EL (cell line): ENCODE results near the gene STARD4.

Source experiments
- DNase-seq: peaks from one replicate; pipeline ENCODE4 v3.0.0-alpha.2; 2016

Gene STARD4

DNA sequence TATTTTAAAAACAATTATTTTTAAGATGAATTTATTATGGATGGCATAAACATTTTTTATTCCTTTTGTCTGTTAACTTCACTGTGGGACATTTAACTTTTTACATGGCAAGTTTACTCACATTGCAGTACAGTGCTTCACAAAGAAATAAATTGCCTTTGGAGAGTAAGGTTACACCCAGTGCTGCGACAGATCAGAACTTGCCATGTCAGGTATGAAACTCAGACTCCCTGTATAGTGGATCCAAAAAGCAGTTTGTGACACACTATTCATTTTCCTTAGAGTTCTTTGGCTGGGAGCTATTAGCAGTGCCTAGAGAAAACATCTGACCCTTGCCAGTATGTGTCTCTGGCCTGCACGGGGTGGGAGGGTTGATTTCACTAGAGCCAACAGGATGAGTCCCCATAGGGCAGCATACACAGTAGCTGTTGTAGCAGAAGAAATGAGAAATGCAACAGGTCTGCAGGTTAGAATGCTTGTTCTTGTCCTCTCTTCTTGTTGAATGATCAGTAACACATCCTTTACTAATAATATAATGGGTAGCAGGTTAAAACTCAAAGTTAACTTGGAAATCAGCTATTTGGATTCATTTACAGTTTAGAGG, 42.9 kb downstream of the STARD4 start:
- DNase-seq: no peak

DNA sequence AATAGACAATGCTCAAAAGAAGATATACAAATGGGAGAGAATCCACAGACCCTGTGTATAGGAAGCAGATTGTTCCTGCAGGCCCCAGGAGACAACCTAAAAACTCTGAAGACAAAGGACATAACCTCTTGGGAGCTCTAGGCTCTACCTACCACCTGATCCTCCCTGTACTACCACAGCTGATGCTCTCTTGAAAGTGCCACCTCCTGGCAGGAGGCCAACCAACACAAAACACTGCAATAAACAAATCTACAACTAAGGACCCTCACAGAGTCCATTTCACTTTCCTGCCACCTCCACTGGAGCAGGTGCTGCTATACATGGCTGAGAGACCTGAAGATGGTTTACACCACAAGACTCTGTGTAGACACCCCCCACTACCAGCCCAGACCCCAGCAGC, 49.0 kb downstream of the STARD4 start:
- no peak for DNase-seq

DNA sequence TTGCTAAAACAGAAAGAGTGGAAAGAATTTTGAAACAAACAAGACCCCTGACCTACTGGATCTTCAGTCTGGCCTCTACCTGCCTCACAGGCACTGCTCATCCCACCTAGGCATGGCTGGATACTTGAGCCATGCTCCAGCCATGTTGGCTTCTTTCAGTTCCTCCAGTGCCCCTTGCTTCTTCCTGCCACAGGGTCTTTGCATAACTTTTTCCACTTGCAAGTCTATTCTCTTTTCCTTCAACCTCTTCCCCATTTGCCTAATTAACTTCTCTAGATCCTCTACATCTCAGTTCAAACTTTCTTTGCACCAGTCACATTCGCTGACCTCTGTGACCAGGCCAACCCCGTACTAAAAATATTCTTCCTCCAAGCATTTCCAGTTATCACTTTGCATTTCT, 50.4 kb downstream of the STARD4 start:
- DNase-seq: no peak

GRCh38 chr5:111461255-111461671, 51.1 kb downstream of the STARD4 start:
- peak; percentile 44 for DNase-seq

DNA sequence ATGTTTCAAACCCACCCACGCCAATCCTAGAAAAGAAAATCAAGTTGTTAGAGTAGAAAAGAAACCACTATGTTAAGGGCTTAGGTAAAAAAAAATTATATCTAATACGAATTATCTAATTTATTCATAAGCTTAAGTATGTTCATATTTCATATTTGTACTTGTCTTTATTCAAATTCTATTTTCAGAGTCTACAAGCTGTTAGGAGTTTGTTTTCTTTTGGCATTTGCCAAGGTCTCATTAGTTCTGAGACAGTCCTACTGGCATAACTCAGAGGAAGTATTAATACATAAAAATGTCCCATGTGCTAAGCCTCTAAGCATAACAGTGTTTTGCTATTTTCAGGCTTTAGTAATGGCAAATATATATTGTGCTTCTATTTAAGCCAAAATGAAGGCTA, 57.6 kb downstream of the STARD4 start:
- DNase-seq: no peak

GRCh38 chr5:111454198-111454622, 58.1 kb downstream of the STARD4 start:
- DNase-seq: peak; percentile 82

DNA sequence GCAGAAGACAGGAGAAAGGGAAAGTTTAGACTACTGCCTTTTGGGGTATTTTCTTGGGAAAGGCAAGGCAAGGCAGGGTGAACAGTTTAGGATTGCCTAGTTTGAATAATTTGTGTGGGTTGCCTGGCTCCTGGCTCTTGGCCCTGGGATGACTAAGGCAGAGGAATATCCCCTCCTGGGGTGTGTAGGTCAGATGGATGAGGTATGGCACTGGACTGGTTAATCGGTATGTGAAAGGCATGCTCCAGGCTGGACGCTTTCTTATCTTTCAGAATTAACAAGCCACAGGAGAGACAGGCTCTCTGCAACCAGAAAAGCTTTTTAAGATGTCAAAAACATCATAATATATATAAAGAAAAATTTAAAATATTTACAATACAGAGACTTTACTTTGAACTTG, 58.6 kb downstream of the STARD4 start:
- peak; percentile 85 for DNase-seq

GRCh38 chr5:111453295-111453694, 59.0 kb downstream of the STARD4 start:
- DNase-seq: peak; percentile 60

GRCh38 chr5:111447822-111448221, 64.5 kb downstream of the STARD4 start:
- no peak for DNase-seq

DNA sequence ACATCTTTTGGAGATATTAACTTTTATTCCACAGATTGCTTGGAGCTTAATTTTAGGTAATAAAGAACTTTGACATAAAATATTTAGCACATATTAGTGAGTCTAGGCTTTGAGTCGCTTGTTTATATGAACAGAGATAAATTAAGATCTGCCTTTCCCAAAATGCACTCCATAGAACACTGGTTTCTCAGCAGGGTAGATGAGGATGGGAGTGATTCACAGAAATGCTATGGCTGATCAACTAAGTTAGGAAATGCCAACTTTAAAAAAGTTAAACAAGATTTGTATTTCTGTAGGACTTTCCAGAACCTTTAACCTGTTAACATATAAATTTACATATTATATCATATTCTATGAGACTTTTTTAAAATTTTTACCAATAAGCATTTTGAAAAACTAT, 65.2 kb downstream of the STARD4 start:
- no peak for DNase-seq
